Peyer's patch (tissue), 4 donors: Measurements from ENCODE around the gene MSI2.

Experiments
- POLR2A ChIP-seq, 2 donors: fragments of 450-650 bp; IDR thresholded peaks; one replicate each; pipeline ENCODE4 v1.5.1; 2017; ENCODE audit warnings: antibody characterized with exemption in 2 of 2, mild to moderate bottlenecking in 2 of 2, moderate library complexity in 2 of 2
- TF ChIP-seq, protein P1 (sequence below), 6 experiments: fragments of 450-650 bp in 4 of 6; fragments of 200-600 bp in 2 of 6; sonication (generic) in 1 of 6; IDR thresholded peaks; one replicate each; pipeline ENCODE4 v1.5.1; 2017 to 2019; ENCODE audit warnings: antibody characterized with exemption in 6 of 6, mild to moderate bottlenecking in 3 of 6, moderate library complexity in 1 of 6

DNA sequence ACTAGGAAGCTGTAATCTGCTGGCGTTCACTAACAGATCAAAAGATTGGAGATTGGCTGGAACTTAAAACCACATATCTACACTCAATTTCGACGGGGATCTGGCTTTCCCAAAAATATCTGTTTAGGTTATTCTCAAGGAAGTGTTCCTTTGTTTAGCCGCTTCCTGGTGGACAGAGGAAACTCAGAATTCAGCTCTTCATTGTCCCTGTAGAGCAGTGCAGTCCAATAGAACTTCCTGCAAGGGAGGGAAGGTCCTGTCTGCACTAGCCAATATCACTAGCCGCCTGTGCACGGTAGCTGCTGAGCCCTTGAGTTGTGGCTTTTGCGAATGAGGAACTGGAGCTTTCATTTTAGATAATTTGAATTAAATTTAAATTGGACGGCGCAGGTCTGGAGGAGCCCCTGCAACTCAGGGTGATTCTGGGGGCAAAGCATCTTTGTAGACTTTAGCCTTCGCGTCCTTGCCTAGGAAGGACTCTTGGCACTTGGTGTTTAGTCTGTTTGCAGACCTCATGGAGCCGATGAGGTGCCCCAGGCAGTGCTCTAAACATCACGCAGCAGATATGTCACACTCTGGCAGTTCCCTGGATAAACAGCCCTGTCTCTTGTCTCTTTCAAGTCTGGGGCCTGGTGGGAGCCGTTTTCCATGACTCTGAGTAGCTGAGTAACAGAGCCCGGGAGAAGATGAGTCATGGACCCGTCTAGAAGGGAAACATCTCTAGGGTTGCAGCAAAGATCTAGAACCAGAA, 366.5 kb downstream of the MSI2 start:
- TF ChIP-seq POLR2A (IDR thresholded peaks at IDR 0.05), result no peak
- TF ChIP-seq, protein P1, sequence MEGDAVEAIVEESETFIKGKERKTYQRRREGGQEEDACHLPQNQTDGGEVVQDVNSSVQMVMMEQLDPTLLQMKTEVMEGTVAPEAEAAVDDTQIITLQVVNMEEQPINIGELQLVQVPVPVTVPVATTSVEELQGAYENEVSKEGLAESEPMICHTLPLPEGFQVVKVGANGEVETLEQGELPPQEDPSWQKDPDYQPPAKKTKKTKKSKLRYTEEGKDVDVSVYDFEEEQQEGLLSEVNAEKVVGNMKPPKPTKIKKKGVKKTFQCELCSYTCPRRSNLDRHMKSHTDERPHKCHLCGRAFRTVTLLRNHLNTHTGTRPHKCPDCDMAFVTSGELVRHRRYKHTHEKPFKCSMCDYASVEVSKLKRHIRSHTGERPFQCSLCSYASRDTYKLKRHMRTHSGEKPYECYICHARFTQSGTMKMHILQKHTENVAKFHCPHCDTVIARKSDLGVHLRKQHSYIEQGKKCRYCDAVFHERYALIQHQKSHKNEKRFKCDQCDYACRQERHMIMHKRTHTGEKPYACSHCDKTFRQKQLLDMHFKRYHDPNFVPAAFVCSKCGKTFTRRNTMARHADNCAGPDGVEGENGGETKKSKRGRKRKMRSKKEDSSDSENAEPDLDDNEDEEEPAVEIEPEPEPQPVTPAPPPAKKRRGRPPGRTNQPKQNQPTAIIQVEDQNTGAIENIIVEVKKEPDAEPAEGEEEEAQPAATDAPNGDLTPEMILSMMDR (IDR thresholded peaks at IDR 0.05), result no peak
